Breast epithelium (tissue), 4 donors: Measurements from ENCODE around the gene STARD13. TPM values are rescaled to one million over a fixed set of nuclear protein-coding genes. Genes with fewer than 3 reads are reported as not detected.
A peak's percentile ranks its signal among the peaks of the same experiment; 100 is the strongest.

Experiments used
- DNase-seq, 2 donors: peaks; one replicate each; pipeline ENCODE4 v3.0.0-alpha.2; 2019; ENCODE audit warnings: low spot score in 2 of 2
- H3K27ac ChIP-seq, 2 donors: fragments of 200-600 bp; sonication (generic) in 1 of 2; one replicate each; pipeline ENCODE4 v1.5.1; 2016 to 2019; ENCODE audit warnings: mild to moderate bottlenecking in 1 of 2
- H3K27me3 ChIP-seq, 2 donors: fragments of 200-600 bp; sonication (generic) in 1 of 2; one replicate each; pipeline versions ENCODE4 v1.5.1 to v1.6.0; 2017 to 2019; ENCODE audit warnings: control low read depth in 1 of 2, mild to moderate bottlenecking in 1 of 2
- H3K36me3 ChIP-seq: fragments of 200-600 bp; one replicate; pipeline ENCODE4 v1.5.1; 2019
- H3K4me1 ChIP-seq, 2 donors: fragments of 200-600 bp; sonication (generic); one replicate each; pipeline ENCODE4 v1.5.1; 2016 to 2019; ENCODE audit warnings: control low read depth in 1 of 2
- H3K4me3 ChIP-seq, 3 donors: fragments of 200-600 bp; sonication (generic); 1 replicate in 2 of 3; 2 replicates in 1 of 3; pipeline ENCODE4 v1.5.1; 2016 to 2019; ENCODE audit warnings: mild to moderate bottlenecking in 3 of 3, moderate library complexity in 2 of 3
- H3K9me3 ChIP-seq, 2 donors: fragments of 200-600 bp; sonication (generic) in 1 of 2; one replicate each; pipeline ENCODE4 v1.5.1; 2016 to 2019; ENCODE audit warnings: control low read depth in 1 of 2
- POLR2A ChIP-seq: fragments of 450-650 bp; IDR thresholded peaks from one replicate; pipeline ENCODE4 v1.6.1; 2016; ENCODE audit warnings: antibody characterized with exemption, mild to moderate bottlenecking, moderate library complexity
- POLR2AphosphoS5 ChIP-seq, 3 donors: sonication (generic); formaldehyde crosslinking; IDR thresholded peaks; one replicate each; pipeline ENCODE4 v1.6.1; 2017; ENCODE audit warnings: antibody characterized with exemption in 3 of 3
- intact Hi-C: fragments of 100-400 bp; cut with DNase I; formaldehyde crosslinking; loops from one replicate; pipeline ENCODE4 v1.15.1; 2023; ENCODE audit warnings: low total_unique reads
- total RNA-seq, 3 donors: library from RNA; depleted of rRNA; stranded (reverse); fragments of >200 nt; gene quantifications; one replicate each; pipeline ENCODE4 v1.1.0, GENCODE V29; 2016
- TF ChIP-seq, protein P1 (sequence below), 3 donors: fragments of 450-650 bp; IDR thresholded peaks; one replicate each; pipeline ENCODE4 v1.5.1; 2016 to 2017; ENCODE audit warnings: antibody characterized with exemption in 3 of 3, mild to moderate bottlenecking in 3 of 3, moderate library complexity in 3 of 3

Gene STARD13
- total RNA-seq, 3 donors from 2014 or later: 42.4 to 62.3 (median 58.7) TPM

DNA sequence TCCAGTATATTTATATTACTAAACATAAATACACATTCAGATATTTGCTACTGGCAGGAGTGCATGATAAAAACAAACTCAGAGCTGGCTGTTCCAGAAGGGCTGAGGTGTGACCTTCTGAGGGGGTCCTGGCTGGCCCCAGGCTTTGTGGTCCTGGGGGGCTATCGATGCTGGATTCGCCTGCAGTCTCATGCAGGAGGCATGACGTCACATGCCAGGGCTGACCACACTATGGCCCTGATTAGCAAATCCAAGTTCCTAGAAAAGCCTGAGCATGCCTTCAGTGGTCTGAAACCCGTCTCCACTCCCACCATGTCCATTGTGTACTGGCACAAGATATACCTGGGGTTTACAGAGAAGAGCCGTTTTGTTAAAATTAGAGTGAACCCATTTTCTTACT is 171.4 kb downstream of the STARD13 start:
- peaks cover 0 to 8% of the 10 kb centered on the region in 2 donors for H3K4me1 ChIP-seq
- H3K9me3 ChIP-seq: no peaks in the 10 kb centered on the region
- no peaks in the 10 kb centered on the region for H3K36me3 ChIP-seq
- DNase-seq: no peak
- intact Hi-C loops: no loop called here
- no peak overlapping the region for H3K4me3 ChIP-seq
- no peaks in the 10 kb centered on the region for H3K27me3 ChIP-seq
- TF ChIP-seq, protein P1, sequence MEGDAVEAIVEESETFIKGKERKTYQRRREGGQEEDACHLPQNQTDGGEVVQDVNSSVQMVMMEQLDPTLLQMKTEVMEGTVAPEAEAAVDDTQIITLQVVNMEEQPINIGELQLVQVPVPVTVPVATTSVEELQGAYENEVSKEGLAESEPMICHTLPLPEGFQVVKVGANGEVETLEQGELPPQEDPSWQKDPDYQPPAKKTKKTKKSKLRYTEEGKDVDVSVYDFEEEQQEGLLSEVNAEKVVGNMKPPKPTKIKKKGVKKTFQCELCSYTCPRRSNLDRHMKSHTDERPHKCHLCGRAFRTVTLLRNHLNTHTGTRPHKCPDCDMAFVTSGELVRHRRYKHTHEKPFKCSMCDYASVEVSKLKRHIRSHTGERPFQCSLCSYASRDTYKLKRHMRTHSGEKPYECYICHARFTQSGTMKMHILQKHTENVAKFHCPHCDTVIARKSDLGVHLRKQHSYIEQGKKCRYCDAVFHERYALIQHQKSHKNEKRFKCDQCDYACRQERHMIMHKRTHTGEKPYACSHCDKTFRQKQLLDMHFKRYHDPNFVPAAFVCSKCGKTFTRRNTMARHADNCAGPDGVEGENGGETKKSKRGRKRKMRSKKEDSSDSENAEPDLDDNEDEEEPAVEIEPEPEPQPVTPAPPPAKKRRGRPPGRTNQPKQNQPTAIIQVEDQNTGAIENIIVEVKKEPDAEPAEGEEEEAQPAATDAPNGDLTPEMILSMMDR (IDR thresholded peaks at IDR 0.05): no peak
- no peak for TF ChIP-seq POLR2A
- TF ChIP-seq POLR2AphosphoS5 (IDR thresholded peaks at IDR 0.05): no peak
- no peak overlapping the region for H3K27ac ChIP-seq

DNA sequence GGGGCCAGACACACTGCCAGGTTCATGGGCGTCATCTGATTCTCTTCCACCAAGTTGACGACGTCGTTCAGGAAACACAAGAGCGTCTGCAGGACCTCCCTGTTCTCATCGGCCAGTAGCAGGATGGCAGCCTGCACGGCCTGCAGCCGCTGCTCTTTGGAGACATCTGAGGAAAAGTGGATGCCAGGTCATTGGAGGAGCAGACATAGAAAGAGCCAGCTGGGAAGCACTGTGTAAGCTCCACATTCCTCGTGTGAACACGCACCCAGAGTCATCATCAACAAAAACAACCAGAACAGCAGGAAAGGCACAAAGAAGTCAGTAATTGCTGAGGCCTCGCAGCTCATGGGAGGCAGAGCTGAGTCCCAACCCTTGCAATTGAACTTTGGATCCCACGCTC is 172.8 kb downstream of the STARD13 start:
- Histone ChIP-seq H3K36me3 (no peaks in the 10 kb centered on the region), H3K27ac (peak overlapping the region; percentile 78 to 82), H3K27me3 (no peaks in the 10 kb centered on the region), H3K9me3 (no peaks in the 10 kb centered on the region), H3K4me3 (no peak overlapping the region), H3K4me1 (peaks cover 0 to 8% of the 10 kb centered on the region in 2 donors)
- TF ChIP-seq POLR2A (no peak), POLR2AphosphoS5 (IDR thresholded peaks at IDR 0.05) (peak in 1 of 3 donors; percentile 28)
- TF ChIP-seq, protein P1 (IDR thresholded peaks at IDR 0.05): no peak
- no peak for DNase-seq
- intact Hi-C loops: no loop called here

DNA sequence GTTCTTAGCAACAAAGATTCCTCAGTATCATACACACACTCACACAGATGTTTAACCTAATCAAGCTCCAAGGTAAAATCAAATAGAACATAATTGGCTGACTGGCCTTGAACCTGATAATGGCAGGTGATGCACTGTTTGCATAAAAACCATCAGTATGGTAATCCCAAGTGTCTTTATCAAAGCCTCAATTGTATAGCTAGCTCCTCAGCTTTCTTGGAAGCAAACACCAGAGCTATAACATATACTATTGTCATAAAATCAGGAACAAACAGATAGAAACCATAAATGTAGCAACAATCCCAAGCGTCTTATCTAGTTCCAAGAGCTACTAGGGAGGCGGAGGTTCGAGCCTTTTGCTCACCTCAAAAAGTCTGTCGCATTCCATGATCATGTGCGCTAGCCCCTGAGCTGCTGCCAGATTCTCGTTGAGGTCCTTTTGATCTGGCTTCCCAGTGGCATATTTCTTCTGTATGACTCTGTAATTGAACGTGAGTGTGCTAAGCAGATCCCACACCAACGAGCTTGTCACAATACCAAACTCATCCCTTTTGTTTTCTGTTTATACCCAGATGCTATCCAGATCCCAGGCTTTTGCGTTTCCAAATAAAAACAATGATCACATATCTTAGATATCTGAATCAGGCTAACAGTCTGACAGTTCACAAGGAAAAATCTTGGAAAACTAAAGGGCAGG is 174.0 kb downstream of the STARD13 start:
- no peaks in the 10 kb centered on the region for H3K27me3 ChIP-seq
- H3K27ac ChIP-seq: peak overlapping the region; percentile 78 to 82
- TF ChIP-seq POLR2AphosphoS5 (IDR thresholded peaks at IDR 0.05) (peak in 2 of 3 donors; percentile 41 to 73), POLR2A (no peak)
- TF ChIP-seq, protein P1 (IDR thresholded peaks at IDR 0.05): no peak
- H3K36me3 ChIP-seq: no peaks in the 10 kb centered on the region
- peaks cover 0 to 8% of the 10 kb centered on the region in 2 donors for H3K4me1 ChIP-seq
- no peaks in the 10 kb centered on the region for H3K9me3 ChIP-seq
- intact Hi-C loops: no loop called here
- DNase-seq: peak in 1 of 2 donors; percentile 35
- no peak overlapping the region for H3K4me3 ChIP-seq

DNA sequence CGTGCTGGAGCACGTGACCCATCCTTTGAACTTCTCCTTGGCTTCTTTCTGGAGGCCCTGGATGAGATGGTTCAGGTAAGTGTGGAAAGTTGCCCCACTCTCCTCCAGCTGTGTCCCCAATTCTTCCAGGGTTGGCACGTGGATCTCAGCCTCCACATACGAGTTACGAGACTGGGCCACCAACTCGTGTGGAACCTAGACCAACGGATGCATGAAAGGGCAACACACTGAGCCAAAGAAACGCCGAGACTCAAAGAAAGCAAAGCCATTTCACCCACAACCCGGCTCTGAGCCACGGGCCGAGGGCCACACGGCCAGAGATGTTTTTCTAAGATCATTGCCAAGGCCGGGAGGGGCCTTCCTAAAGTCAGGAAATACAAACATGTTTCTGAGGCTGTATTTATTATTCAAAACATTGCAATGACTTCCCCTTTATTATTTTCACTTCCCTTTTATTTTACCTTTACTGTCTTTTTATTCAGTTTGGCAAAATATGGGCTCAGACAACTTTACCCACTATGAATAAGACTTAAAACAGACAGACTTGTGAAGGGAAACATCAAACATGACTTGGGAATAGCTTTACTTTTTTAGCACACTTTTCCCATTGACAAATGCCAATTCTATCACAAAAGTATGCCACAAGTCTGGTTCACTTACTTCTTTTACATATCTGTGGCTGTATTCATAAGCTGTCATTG is 174.7 kb downstream of the STARD13 start:
- DNase-seq: peak in 1 of 2 donors; percentile 28
- TF ChIP-seq POLR2A (no peak), POLR2AphosphoS5 (IDR thresholded peaks at IDR 0.05) (no peak)
- TF ChIP-seq, protein P1 (IDR thresholded peaks at IDR 0.05): no peak
- no peaks in the 10 kb centered on the region for H3K9me3 ChIP-seq
- H3K27me3 ChIP-seq: no peaks in the 10 kb centered on the region
- intact Hi-C loops: no loop called here
- no peak overlapping the region for H3K4me3 ChIP-seq
- H3K36me3 ChIP-seq: no peaks in the 10 kb centered on the region
- peaks cover 0 to 8% of the 10 kb centered on the region in 2 donors for H3K4me1 ChIP-seq
- peak overlapping the region; percentile 78 to 82 for H3K27ac ChIP-seq

DNA sequence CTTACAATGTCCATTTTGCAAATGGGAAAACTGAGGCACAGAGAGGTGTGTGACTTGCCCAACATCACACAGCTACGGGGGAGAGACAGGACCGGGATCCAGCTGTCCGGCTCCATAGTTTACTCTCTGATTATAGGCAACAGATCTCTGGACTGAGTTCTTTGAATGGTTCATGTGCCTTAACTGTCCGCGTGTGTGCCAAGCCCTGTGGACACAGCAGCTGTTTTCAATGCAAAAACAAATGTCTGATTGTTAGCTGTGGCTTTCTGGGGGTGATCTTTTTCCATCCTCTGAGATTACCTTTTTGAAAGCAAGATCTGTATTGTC is 175.2 kb downstream of the STARD13 start:
- Histone ChIP-seq H3K4me1 (peaks cover 0 to 8% of the 10 kb centered on the region in 2 donors), H3K27me3 (no peaks in the 10 kb centered on the region), H3K9me3 (no peaks in the 10 kb centered on the region), H3K27ac (peak overlapping the region; percentile 78 to 82), H3K4me3 (no peak overlapping the region), H3K36me3 (no peaks in the 10 kb centered on the region)
- intact Hi-C loops: no loop called here
- DNase-seq: no peak
- no peak for TF ChIP-seq POLR2A
- no peak for TF ChIP-seq POLR2AphosphoS5 (IDR thresholded peaks at IDR 0.05)
- TF ChIP-seq, protein P1 (IDR thresholded peaks at IDR 0.05): no peak
